Liver (tissue), 9 donors: ENCODE results near the gene MMP23B. TPM values are rescaled to one million over a fixed set of nuclear protein-coding genes. Genes with fewer than 3 reads are reported as not detected.

Source experiments
- DNase-seq: peaks from one replicate; pipeline ENCODE4 v3.0.0-alpha.2; 2017; ENCODE audit warnings: low spot score
- H3K27ac ChIP-seq, 2 donors: one replicate each; pipeline ENCODE4 v1.7.0; 2013; ENCODE audit warnings: inconsistent platforms in 2 of 2, low read length in 2 of 2, control low read depth in 1 of 2, low read depth in 1 of 2, mild to moderate bottlenecking in 1 of 2
- H3K27me3 ChIP-seq, 4 donors: one replicate each; pipeline versions ENCODE4 v1.6.1 to v1.7.0; 2013; ENCODE audit warnings: low read length in 3 of 4, inconsistent platforms in 1 of 4, mild to moderate bottlenecking in 1 of 4, moderate library complexity in 1 of 4; ENCODE audit not compliant: control insufficient read depth in 4 of 4, insufficient read depth in 4 of 4
- H3K36me3 ChIP-seq, 4 donors: one replicate each; pipeline versions ENCODE4 v1.6.1 to v1.7.0; 2013; ENCODE audit warnings: low read length in 3 of 4, mild to moderate bottlenecking in 3 of 4, low read depth in 1 of 4, moderate library complexity in 1 of 4; ENCODE audit not compliant: control insufficient read depth in 4 of 4, insufficient read depth in 3 of 4
- H3K4me1 ChIP-seq, 4 donors: one replicate each; pipeline versions ENCODE4 v1.6.1 to v1.7.0; 2013; ENCODE audit warnings: low read length in 3 of 4, mild to moderate bottlenecking in 3 of 4, moderate library complexity in 1 of 4; ENCODE audit not compliant: control insufficient read depth in 4 of 4, insufficient read depth in 4 of 4
- H3K4me3 ChIP-seq, 3 donors: one replicate each; pipeline versions ENCODE4 v1.6.1 to v1.7.0; 2013; ENCODE audit warnings: low read length in 3 of 3, control low read depth in 1 of 3, low read depth in 1 of 3, mild to moderate bottlenecking in 1 of 3
- H3K9ac ChIP-seq, 2 donors: one replicate each; pipeline ENCODE4 v1.7.0; 2013; ENCODE audit warnings: low read length in 2 of 2, mild to moderate bottlenecking in 2 of 2, moderate library complexity in 2 of 2, control low read depth in 1 of 2, low read depth in 1 of 2
- H3K9me3 ChIP-seq, 4 donors: one replicate each; pipeline versions ENCODE4 v1.6.1 to v1.7.0; 2013; ENCODE audit warnings: low read length in 3 of 4; ENCODE audit not compliant: control insufficient read depth in 4 of 4
- ATF3 ChIP-seq: IDR thresholded peaks from 2 replicates; pipeline ENCODE4 v1.6.1; 2016; ENCODE audit warnings: antibody characterized with exemption
- CTCF ChIP-seq: fragments of 150-350 bp; IDR thresholded peaks from 2 replicates; pipeline ENCODE4 v1.5.1; 2017; ENCODE audit warnings: improper control_type of control experiment, low read depth, low read length; ENCODE audit not compliant: missing input control
- EGR1 ChIP-seq, 2 donors: IDR thresholded peaks; 2 replicates each; pipeline ENCODE4 v1.6.1; 2016 to 2018; ENCODE audit warnings: antibody characterized with exemption in 2 of 2, low read depth in 2 of 2
- FOXA1 ChIP-seq: IDR thresholded peaks from 2 replicates; pipeline ENCODE4 v1.6.1; 2016; ENCODE audit warnings: antibody characterized with exemption
- FOXA2 ChIP-seq: IDR thresholded peaks from 2 replicates; pipeline ENCODE4 v1.6.1; 2016; ENCODE audit warnings: antibody characterized with exemption
- GABPA ChIP-seq, 2 donors: IDR thresholded peaks in 1 of 2; conservative IDR thresholded peaks in 1 of 2; 2 replicates each; pipeline ENCODE4 v1.6.1; 2016; ENCODE audit warnings: antibody characterized with exemption in 2 of 2, mild to moderate bottlenecking in 1 of 2, moderate library complexity in 1 of 2
- HNF4G ChIP-seq: IDR thresholded peaks from 2 replicates; pipeline ENCODE4 v1.6.1; 2016; ENCODE audit warnings: antibody characterized with exemption
- JUND ChIP-seq, 2 donors: IDR thresholded peaks; 2 replicates each; pipeline ENCODE4 v1.6.1; 2016; ENCODE audit warnings: antibody characterized with exemption in 2 of 2
- RAD21 ChIP-seq, 2 donors: IDR thresholded peaks; 2 replicates each; pipeline ENCODE4 v1.6.1; 2016; ENCODE audit warnings: antibody characterized with exemption in 2 of 2, mild to moderate bottlenecking in 2 of 2
- REST ChIP-seq: IDR thresholded peaks from 2 replicates; pipeline ENCODE4 v1.6.1; 2016; ENCODE audit warnings: antibody characterized with exemption, mild to moderate bottlenecking
- RXRA ChIP-seq, 2 donors: IDR thresholded peaks; 2 replicates each; pipeline ENCODE4 v1.6.1; 2017 to 2018; ENCODE audit warnings: antibody characterized with exemption in 2 of 2, mild to moderate bottlenecking in 1 of 2
- SP1 ChIP-seq: IDR thresholded peaks from 2 replicates; pipeline ENCODE4 v1.6.1; 2018; ENCODE audit warnings: antibody characterized with exemption, mild to moderate bottlenecking
- TAF1 ChIP-seq: conservative IDR thresholded peaks from 2 replicates; pipeline ENCODE4 v1.6.1; 2016; ENCODE audit warnings: antibody characterized with exemption, mild to moderate bottlenecking
- ZBTB33 ChIP-seq: IDR thresholded peaks from 2 replicates; pipeline ENCODE4 v1.6.1; 2016; ENCODE audit warnings: antibody characterized with exemption
- WGBS: extraction: QIAGEN DNeasy Blood & Tissue Kit; methylation state at CpG from one replicate; pipeline ENCODE4 v1.1.7; 2013; 5-methylcytosine and 5-hydroxymethylcytosine counted together
- polyA plus RNA-seq, 2 donors: library from polyadenylated mRNA; stranded (reverse) in 1 of 2; unstranded in 1 of 2; fragments of 200-250 nt in 1 of 2; fragments of >200 nt in 1 of 2; fragmentation: Nextera tagmentation in 1 of 2; extraction: Ambion mirVana in 1 of 2; gene quantifications; one replicate each; pipeline versions ENCODE4 v1.2.1 to v1.2.3, GENCODE V29; 2013 to 2015
- total RNA-seq, 2 donors: library from RNA; depleted of rRNA; stranded (reverse); fragments of >200 nt; gene quantifications; one replicate each; pipeline ENCODE4 v1.2.3, GENCODE V29; 2014
- donor health status: healthy.
- donor health status: healthy.
- donor health status: healthy.
- donor health status: healthy.
- donor health status: healthy.

MMP23B gene
- total and polyA plus RNA-seq, 4 donors: 0.92 to 4.2 (median 1.5) TPM

- Histone ChIP-seq H3K4me3 (no peak overlapping the region), H3K27ac (peak overlapping the region in 1 of 2 donors; percentile 94), H3K4me1 (peaks cover 8 to 50% (median 42%) of the 10 kb centered on the region in 4 donors)
These were observed 18.4 kb upstream of the MMP23B start for GRCh38 chr1:1613509-1614082.

GRCh38 chr1:1614204-1614953, 17.6 kb upstream of the MMP23B start:
- DNase-seq: peak; percentile 59
- Histone ChIP-seq H3K27ac (peak overlapping the region; percentile 94 to 100), H3K4me1 (peaks cover 8 to 52% (median 43%) of the 10 kb centered on the region in 4 donors), H3K9me3 (no peaks in the 10 kb centered on the region), H3K4me3 (peak overlapping the region; percentile 73 to 97 (median 85)), H3K27me3 (no peaks in the 10 kb centered on the region), H3K36me3 (peaks cover 0 to 6% (median 0%) of the 10 kb centered on the region in 4 donors), H3K9ac (peak overlapping the region in 1 of 2 donors; percentile 23)
- 4% methylated on average over 30 of the region's 30 CpGs for WGBS
- TF ChIP-seq FOXA2 (no peak), RAD21 (IDR thresholded peaks at IDR 0.05) (no peak), EGR1 (IDR thresholded peaks at IDR 0.05; ENCODE audit: low read depth in 2 of 2) (no peak), RXRA (IDR thresholded peaks at IDR 0.05) (no peak), REST (no peak), JUND (IDR thresholded peaks at IDR 0.05) (no peak), SP1 (no peak)

More at GRCh38 chr1:1613509-1614082, 18.4 kb upstream of the MMP23B start:
- H3K36me3 ChIP-seq: peaks cover 0 to 6% (median 0%) of the 10 kb centered on the region in 4 donors
- no peak for TF ChIP-seq HNF4G
- TF ChIP-seq RXRA (IDR thresholded peaks at IDR 0.05): no peak
- TF ChIP-seq EGR1 (IDR thresholded peaks at IDR 0.05; ENCODE audit: low read depth in 2 of 2): no peak
- no peak overlapping the region for H3K9ac ChIP-seq
- 62% methylated on average over 11 of the region's 11 CpGs for WGBS
- no peaks in the 10 kb centered on the region for H3K9me3 ChIP-seq
- no peak for DNase-seq
- no peaks in the 10 kb centered on the region for H3K27me3 ChIP-seq

GRCh38 chr1:1614954-1615255, 17.1 kb upstream of the MMP23B start:
- DNase-seq: no peak
- H3K4me1 ChIP-seq: peaks cover 11 to 58% (median 48%) of the 10 kb centered on the region in 4 donors
- TF ChIP-seq ATF3 (no peak), FOXA1 (no peak), TAF1 (no peak), RAD21 (IDR thresholded peaks at IDR 0.05) (no peak), ZBTB33 (no peak), CTCF (no peak), SP1 (no peak), JUND (IDR thresholded peaks at IDR 0.05) (no peak), HNF4G (no peak), EGR1 (IDR thresholded peaks at IDR 0.05; ENCODE audit: low read depth in 2 of 2) (no peak), GABPA (IDR thresholded peaks at IDR 0.05 in 1 of 2, conservative IDR thresholded peaks at IDR 0.05 in 1 of 2) (no peak), REST (no peak)

More at GRCh38 chr1:1614954-1615255, 17.1 kb upstream of the MMP23B start:
- Histone ChIP-seq H3K36me3 (peaks cover 0 to 6% (median 0%) of the 10 kb centered on the region in 4 donors), H3K27ac (peak overlapping the region; percentile 94 to 100), H3K27me3 (no peaks in the 10 kb centered on the region), H3K9me3 (no peaks in the 10 kb centered on the region), H3K4me3 (peak overlapping the region; percentile 73 to 97 (median 85)), H3K9ac (peak overlapping the region in 1 of 2 donors; percentile 62)
- under 1% methylated on average over 23 of the region's 23 CpGs for WGBS
